HS-5 (cell line): ENCODE data around the gene IQCK.

Experiments
- DNase-seq: peaks from one replicate; pipeline ENCODE4 v3.0.0-alpha.2; 2012; ENCODE audit warnings: low read depth

The IQCK gene

GRCh38 chr16:19722269-19722952 lies 4.3 kb downstream of the IQCK start:
- DNase-seq = no peak

GRCh38 chr16:19722981-19723380 lies 4.9 kb downstream of the IQCK start:
- DNase-seq = no peak

GRCh38 chr16:19728636-19728965 lies 10.5 kb downstream of the IQCK start:
- no peak for DNase-seq

GRCh38 chr16:19733551-19733950 lies 15.5 kb downstream of the IQCK start:
- DNase-seq = no peak

DNA sequence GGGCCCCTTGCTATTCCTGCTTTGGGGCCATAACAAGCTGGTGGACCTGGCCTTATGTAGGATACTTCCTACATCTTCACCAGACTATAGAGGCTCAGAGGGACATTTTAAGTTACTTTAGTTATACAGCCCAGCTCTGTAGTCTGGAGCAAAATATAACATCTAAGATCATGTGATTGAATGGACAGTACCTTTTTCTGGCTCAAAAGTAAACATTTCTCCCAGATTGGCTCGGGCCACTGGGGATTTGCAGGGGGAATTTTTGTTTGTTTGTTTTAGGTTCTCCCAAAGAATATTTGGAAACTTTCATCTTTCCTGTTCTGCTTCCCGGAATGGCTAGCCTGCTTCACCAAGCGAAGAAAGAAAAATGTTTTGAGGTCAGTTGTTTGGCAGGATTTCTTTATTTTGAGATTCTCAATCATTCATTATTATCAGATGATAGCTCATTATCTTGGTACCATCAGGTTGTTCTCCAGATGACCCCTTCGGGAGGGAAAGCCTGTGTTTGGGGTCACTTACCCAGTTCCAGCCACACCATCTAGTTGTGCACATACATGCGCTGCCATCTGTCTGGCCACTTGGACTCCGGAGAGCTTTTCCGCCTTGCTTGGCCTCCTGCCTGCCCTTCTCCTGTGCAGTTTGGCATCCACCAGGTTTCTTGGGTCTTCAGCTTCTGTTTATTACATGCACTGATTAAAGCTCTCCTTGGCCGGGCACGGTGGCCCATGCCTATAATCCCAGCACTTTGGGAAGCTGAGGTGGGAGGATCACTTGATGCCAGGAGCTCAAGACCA lies 17.2 kb downstream of the IQCK start:
- no peak for DNase-seq

GRCh38 chr16:19737306-19738038 lies 19.4 kb downstream of the IQCK start:
- DNase-seq = no peak

DNA sequence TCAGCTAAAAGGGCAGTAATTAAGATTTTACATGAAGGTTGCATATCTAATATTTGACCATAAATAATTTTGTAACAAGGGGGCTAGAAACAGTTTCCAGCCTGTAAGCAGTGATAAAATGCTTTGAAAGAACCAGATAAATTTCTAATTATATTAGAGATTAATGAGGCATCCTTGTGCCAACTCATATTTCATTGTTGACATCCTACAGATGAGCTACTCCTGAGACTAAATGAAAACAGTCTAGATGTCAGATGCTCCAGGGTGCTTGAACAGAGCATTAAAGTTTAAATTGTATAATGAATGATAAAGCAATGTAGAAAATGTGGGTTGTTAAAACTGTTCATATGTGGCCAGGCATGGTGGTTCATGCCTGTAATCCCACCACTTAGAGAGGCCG lies 23.3 kb downstream of the IQCK start:
- no peak for DNase-seq

- DNase-seq = no peak
These were observed 25.7 kb downstream of the IQCK start for GRCh38 chr16:19743816-19744159.

GRCh38 chr16:19744670-19745069 lies 26.6 kb downstream of the IQCK start:
- no peak for DNase-seq

DNA sequence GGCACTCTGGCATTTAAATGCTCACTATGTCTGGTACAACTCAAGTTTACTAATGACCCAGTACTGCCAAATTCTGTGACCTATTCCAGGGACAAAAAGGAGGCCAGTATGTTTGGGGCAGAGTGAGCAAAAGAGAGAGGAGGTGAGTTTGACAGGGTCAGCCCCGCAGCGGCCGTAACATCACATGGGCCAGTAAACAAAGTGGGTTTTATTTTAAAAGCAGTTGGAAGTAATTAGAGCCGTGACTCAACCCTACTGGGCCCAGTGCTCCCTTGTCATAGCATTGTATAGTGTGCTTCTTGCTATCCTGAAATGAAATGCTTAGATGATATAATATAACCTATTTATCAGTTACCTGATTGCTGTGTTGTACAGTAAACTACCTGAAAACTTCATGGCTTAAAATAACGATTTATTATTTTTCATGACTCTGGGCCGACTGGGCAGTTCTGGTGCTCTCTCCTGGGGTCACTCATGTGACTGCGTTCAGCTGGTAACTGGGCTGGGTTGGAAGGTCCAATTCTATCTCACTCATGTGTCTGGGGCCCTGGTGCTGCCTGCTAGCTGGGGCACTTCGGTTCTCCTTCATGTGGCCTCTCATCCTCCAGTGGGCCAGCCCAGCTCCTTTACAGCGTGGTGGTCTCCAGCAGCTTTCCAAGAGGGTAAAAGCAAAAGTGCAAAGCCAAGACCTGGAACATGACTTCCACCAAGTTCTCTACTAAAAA lies 27.4 kb downstream of the IQCK start:
- DNase-seq = peak; percentile 14

GRCh38 chr16:19746561-19746960 lies 28.5 kb downstream of the IQCK start:
- DNase-seq = no peak

- no peak for DNase-seq
These were observed 30.5 kb downstream of the IQCK start for GRCh38 chr16:19748389-19749168.

DNA sequence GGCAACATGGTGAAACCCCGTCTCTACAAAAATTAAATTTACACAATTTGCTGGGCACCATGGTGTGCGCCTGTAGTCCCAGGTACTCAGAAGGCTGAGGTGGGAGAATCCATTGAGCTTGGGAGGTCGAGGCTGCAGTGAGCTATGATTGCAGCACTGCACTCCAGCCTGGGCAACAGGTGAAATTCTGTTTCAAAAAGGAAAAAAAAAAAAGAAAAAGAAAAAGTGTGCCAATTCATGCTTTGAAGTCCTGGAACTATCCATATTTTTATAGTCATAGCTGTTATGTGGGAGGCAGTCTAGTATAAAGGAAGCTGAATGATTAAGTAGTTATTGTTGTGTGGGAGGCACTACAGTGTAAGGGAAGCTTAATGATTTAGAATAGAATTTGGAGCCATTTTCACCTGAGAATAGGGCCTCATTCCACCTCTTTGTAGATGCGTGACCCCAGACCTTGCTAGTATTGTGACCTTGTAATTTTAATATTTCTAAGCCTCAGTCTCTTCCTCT lies 31.6 kb downstream of the IQCK start:
- no peak for DNase-seq

DNA sequence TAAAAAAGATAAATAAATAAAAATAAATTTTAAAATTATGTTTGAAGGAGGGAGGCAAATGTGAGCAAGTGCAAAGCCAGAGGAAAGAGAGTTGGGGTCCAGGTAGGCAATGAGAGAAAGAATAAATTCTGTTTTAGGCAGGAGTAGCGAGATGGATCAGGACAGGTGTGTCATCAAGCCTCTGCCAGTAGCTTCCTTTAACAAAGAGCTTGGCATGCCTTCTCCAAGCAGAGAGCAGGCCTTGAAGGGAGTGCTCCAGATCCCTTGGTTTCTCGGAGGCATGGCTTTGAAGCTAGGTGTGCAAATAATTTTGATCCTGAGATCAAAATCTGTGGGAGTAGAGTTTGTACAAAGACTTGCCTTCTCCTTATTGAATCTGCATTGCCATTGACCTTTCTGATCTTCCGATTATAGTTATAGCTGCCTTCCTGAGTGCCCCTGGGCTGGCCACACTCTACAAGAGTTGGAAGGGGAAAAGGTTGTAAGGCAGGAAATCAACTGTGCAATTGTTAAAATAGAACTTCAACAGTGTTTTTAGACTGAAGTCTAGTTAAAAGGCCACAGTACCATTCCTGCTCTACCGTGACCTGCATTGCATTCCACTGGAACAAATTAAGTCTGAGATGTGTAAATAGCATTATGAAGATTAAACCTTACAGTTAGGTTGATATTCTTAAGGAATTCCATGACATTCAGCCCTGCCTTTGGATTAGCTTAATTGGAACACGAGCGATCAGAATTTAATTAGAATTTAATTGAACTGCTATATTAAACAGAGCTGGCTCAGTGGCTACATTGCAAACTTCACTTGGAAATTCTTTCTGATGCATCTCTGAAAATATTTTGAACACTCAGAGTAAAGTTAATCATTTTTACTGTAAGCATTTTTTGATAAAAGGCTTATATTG lies 33.7 kb downstream of the IQCK start:
- no peak for DNase-seq

GRCh38 chr16:19753815-19754643 lies 36.0 kb downstream of the IQCK start:
- DNase-seq = peak; percentile 61

GRCh38 chr16:19754644-19755036 lies 36.6 kb downstream of the IQCK start:
- DNase-seq = no peak

GRCh38 chr16:19755268-19755667 lies 37.2 kb downstream of the IQCK start:
- no peak for DNase-seq

GRCh38 chr16:19757026-19757425 lies 39.0 kb downstream of the IQCK start:
- DNase-seq = no peak

GRCh38 chr16:19757762-19758595 lies 39.9 kb downstream of the IQCK start:
- no peak for DNase-seq
